GM18508 (cell line): ENCODE measurements around the gene PRKAR1A.

Source experiments
- ATAC-seq: cut with Tn5 transposase; IDR thresholded peaks from one replicate; pipeline ENCODE4 v1.9.1; 2021; ENCODE audit warnings: moderate number of reproducible peaks; ENCODE audit not compliant: insufficient read depth, unreplicated experiment

PRKAR1A gene

GRCh38 chr17:68595496-68595895, 83.3 kb downstream of the PRKAR1A start:
- ATAC-seq = no peak

- ATAC-seq = no peak
These were observed 83.8 kb downstream of the PRKAR1A start for GRCh38 chr17:68595986-68596385.

- no peak for ATAC-seq
These were observed 84.2 kb downstream of the PRKAR1A start for GRCh38 chr17:68596411-68596945.

GRCh38 chr17:68598074-68598473, 85.8 kb downstream of the PRKAR1A start:
- ATAC-seq = no peak

DNA sequence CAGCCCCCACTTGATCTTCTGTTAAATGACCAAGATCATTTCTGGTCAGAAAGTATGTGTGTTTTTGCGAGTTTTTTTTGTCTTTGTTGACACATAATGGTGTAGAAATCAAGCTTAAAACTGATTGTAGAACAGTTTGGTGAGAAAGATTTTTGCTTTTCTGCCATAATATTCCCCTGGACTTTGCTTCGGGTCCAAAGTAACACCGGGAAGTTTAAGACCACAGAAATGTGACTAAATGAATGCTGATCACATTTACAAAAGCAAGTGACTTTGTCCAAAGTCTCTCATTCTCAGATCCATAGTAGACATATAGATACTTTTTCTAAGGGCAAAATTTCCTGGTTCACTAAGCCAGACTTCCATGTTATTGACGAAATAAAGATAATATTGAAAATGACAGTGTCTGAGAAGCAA, 86.3 kb downstream of the PRKAR1A start:
- no peak for ATAC-seq

DNA sequence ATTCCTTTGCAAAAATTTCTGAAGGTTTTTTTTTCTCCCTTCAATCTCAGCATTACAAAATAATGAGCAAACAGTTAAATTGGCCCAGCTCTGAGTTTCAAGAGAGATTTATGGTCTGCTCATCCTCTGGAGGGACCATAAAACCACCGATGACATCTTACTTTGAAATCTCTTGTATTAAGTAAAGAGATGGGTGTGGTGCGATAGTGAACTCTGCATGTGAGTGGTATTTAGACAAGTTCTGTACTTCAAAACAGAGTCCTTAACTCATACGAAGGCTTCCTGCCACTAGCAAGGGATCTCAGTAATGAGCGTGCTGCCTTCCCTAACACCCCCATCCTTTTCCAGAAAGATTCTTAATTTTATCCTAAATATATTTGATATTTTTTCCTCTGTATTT, 86.9 kb downstream of the PRKAR1A start:
- ATAC-seq = no peak

DNA sequence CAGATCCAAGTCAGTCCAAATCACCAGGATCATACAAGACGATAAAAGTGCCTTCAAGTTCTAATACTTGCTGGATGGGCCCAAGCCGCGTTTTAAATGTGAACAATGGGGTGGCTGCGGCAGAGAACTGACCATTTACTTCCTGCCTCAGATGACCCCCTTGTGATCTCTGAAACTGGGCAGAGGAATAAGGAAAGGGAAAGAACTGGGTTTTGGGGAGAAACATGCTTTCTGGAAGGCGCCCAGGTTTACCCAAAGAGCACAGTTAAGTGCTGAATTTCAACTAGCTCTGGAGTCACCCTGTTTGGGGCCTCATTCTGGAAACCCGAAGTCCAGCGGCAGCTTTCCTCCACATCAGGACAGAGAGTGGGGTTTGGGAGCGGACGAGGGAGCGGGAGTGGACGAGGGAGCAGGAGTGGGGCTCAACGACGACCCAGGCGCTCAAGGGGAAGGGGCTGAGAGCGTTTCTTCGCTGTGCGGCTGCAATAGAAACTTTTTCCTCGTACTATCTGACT, 87.4 kb downstream of the PRKAR1A start:
- no peak for ATAC-seq

DNA sequence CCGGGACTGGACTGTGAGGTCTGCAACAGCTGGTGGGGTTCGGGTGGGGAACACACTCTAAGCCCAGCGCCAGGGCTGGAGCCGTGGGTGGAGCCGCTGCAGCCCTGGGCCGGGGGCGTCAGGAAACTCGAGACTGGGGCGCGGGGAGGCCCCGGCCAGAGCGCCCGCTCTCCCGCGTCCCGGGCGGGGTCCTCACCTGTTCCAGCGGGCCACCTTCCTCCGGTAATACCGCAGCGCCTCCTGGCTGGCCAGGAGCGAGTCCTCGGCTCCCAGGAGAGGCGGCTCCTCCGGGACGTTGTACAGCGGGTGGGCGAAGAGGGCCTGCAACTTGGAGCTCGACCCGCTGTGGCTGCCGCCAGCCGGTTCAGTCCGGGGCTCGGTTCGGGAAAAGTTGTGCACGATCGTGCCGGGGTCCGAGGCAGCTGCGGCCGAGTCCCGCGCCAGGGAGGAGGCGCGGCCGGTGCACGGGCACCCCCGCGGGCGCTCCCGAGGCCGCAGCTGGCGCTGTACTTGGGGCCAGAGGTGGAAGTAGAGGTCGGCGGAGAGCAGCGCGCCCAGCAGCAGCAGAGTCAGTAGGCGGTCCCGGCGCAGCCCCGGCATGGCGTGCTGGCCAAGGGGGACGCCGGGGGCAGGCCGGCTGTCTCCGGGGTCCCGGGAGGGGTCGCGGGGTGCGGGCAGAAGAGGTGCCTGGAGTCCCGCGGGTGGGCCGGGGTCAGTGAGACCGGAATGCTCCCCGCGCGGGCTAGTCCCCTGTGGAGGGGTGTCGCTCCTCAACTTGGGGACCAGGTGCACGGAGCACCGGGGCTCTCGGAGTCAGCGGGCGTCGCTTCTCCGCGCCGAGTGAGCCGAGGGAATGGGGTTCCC, 88.1 kb downstream of the PRKAR1A start:
- ATAC-seq = no peak
